ENCODE results near the gene ZFYVE1.

GRCh38 chr14:72965249-72965648, 61.7 kb downstream of the ZFYVE1 start:
- TF ChIP-seq POLR2AphosphoS5 (IDR thresholded peaks at IDR 0.05; ENCODE audit: borderline replicate concordance, low read depth, low read length) = no peak
- TF ChIP-seq EZH2 (IDR thresholded peaks at IDR 0.05) = no peak
